Hepatic stellate cell (primary cell): Measurements from ENCODE around the gene BEND4.

Experiments
- DNase-seq: peaks from one replicate; pipeline ENCODE4 v3.0.0; 2011; ENCODE audit warnings: low spot score

The BEND4 gene

DNA sequence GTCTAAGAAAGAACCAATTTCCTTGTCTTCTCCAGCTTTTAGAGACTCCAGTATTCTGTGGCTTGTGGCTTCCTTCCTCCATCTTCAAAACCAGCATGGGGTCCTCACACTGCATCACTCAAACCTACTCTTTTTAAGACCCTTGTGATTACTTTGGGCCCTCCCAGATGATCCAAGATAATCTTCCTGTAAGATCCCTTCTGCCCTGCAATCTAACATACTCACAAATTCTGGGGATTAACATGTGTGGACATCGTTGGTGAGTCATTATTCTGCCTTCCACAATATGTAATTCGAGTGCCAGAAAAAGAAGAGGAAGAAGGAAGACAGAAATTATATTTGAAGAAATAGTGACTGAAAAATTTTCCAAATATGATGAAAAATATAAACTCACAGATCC is 47.9 kb downstream of the BEND4 start:
- no peak for DNase-seq

DNA sequence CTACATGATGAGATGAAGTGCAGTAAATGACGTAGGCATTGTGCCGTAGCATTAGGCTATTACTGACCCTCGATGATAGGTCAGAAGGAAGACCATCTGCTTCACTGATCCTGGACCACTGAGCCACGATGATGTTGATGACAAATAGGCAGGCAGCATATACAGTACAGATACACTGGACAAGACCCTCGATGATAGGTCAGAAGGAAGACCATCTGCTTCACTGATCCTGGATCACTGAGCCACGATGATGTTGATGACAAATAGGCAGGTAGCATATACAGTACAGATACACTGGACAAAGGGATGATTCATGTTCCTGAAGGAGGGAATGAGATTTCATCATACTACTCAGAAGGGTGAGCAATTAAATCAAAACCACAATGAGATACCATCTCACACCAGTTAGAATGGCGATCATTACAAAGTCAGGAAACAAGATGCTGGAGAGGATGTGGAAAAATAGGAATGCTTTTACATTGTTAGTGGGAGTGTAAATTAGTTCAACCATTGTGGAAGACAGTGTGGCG is 50.9 kb downstream of the BEND4 start:
- no peak for DNase-seq

DNA sequence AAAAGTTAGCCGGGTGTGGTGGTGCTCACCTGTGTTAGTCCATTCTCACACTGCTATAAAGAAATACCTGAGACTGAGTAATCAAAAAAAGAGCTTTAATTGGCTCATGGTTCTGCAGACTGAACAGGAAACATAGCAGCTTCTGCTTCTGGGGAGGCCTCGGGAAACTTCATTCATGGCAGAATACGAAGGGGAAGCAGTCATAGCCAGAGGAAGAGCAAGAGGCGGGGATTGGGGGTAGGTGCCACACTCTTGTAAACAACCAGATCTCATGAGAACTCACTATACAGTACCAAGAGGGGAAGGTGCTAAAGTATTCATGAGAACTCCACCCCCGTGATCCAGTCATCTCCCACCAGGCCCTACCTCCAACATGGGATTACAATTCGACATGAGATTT is 64.1 kb downstream of the BEND4 start:
- no peak for DNase-seq

DNA sequence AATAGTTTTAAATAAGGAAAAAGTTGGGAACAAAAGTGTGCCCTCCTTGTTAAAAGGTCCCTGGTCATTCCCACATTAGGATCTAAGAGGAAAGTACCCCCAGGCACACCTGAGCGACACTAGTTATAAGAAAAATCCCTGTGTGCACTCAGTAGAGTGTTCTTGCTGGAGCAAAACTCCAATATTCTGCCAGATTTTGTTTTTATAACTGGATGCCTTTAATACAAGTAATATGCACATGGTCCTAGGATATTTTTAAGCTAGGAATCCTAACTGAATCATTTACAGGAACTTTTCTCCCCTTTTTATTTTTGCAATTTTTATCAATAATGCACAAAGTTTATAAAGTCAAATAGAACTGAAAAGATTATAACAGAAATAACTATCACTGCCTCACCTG is 68.6 kb downstream of the BEND4 start:
- peak; percentile 17 for DNase-seq

DNA sequence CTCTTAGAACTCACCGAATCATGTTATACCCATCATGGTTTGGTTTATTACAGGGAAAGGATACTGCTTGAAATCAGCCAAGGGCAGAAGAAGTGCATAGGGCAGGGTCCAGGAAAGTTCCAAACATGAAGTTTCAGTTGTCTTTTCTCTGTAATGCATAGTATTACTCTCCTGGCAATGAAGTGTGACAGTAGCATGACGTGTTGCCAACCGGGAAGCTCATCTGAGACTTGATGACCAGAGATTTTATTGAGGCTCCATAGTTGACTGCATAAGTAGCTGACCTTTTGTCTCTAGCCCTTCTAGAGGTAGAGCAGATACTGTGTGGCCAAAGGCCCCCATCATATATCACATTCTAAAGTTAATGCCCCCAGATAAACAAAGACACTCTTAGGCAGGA is 72.1 kb downstream of the BEND4 start:
- no peak for DNase-seq

DNA sequence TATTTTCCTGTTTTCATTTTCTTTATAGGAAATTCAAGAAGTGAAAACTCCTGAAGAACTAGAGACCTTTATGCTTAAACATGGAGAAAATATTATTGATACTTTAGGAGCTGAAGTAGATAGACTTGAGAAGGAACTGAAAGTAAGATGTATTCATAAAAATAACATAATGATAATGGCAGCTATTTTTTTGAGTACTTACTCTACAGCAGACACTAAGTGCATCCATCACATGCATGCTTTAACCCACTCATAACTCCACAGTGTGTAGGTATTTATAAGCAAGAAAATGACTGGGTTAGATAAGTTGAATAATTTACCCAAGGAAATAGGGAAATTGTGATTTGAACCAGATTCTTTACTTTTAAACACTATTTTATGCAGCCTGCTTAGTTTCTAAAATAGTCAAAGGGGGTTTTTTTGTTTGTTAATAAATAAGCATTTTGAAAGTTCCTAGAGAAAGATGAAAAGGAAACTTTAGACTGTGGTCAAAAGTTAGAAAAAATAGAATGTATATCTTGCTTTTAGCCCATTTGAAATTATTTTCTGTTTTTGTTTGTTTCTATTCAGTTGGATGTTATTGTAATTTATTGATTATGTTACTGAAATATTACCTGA is 74.2 kb downstream of the BEND4 start:
- no peak for DNase-seq

DNA sequence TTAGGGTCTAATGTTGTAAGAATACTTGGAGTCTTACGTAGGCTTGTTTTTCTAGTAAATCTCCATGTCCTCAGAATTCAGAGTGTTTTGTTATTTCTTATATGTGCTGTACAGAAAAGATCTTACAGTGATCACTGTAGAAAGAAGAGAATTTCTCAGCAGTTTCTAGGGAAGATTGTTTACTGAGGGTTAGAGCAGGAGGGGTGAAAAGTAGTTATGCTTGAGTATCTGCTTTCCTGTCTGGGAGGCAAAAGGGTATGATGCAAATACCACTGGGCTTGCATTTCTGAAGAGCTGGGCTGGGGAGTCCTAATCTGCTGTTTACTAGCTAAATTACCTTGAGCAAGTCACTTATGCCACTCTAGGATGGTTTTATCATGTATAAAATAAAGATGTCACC is 78.2 kb downstream of the BEND4 start:
- no peak for DNase-seq

DNA sequence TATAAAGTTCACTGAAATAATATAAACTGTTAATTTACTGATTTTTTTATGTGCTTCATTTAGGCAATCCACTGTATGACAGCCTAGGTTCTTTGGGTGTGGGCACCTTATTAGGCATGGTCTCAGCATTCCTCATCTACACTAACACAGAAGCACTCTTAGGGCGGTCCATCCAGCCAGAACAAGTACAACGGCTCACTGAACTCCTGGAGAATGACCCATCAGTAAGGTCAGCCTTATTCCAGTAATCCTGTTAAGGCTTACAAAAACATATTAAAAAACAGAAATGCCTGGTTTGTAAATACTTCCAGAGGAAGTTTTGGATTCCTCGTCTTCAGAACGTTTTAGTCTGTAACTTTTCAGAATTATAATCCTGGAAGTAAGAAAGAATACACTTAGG is 82.0 kb downstream of the BEND4 start:
- no peak for DNase-seq

DNA sequence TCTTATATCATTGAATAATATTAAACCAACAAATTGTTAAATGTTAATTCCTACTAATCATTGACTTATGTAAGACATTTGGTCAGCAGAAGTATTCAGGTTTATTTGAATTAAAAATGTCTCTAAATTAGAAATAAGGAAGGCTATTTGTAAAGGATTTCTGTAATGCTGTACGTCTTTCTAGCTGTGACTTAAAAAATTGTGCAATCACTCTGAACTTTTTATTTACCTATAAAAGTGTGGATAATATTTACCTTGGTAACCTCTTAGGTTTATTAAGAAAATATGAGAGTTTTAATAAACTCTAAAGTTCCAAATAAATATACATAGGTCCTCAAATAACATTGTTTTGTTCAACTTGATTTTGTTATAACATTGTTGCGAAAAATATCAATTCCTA is 85.2 kb downstream of the BEND4 start:
- DNase-seq = no peak

DNA sequence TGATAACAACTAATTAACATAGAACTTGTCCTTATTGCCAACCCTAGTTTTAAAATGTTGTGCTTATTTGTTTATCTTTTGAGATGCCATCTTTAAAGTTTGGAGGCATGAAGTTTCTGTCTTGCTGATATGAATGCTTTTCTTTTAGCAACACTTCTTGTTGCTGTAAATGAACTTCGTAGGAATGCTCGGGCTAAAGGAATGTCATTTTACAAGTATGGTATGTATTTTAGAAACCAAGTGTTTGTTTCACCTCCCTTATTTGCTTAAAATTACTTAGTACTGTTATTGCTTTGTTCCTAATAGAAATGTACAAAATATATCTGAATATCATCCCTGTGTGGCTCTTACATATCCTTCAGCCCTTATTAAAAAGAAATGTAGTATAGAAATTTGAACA is 86.1 kb downstream of the BEND4 start:
- DNase-seq = no peak
